Measurements from ENCODE around the gene CPNE1.

Gene CPNE1

DNA sequence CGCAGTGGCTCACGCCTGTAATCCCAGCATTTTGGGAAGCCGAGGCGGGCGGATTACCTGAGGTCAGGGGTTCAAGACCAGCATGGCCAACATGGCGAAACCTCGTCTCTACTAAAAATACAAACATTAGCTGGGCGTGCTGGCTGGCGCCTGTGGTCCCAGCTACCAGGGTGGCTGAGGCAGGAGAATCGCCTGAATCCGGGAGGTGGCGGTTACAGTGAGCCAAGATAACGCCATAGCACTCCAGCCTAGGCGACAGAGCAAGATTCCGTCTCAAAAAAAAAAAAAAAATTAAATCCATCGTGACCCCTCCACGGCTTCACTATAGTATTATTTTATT lies 1.2 kb upstream of the CPNE1 start:
- TF ChIP-seq, protein P1, sequence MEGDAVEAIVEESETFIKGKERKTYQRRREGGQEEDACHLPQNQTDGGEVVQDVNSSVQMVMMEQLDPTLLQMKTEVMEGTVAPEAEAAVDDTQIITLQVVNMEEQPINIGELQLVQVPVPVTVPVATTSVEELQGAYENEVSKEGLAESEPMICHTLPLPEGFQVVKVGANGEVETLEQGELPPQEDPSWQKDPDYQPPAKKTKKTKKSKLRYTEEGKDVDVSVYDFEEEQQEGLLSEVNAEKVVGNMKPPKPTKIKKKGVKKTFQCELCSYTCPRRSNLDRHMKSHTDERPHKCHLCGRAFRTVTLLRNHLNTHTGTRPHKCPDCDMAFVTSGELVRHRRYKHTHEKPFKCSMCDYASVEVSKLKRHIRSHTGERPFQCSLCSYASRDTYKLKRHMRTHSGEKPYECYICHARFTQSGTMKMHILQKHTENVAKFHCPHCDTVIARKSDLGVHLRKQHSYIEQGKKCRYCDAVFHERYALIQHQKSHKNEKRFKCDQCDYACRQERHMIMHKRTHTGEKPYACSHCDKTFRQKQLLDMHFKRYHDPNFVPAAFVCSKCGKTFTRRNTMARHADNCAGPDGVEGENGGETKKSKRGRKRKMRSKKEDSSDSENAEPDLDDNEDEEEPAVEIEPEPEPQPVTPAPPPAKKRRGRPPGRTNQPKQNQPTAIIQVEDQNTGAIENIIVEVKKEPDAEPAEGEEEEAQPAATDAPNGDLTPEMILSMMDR (IDR thresholded peaks at IDR 0.05; ENCODE audit: insufficient read depth, low read length): no peak
- no peak overlapping the region for H3K4me3 ChIP-seq (replicated peaks; ENCODE audit: insufficient read depth, low read length)
- H3K27ac ChIP-seq (replicated peaks): no peak overlapping the region
- DNase-seq (ENCODE audit: low read depth in 1 of 2, low spot score in 1 of 2): no peak
- H3K27me3 ChIP-seq (ENCODE audit: insufficient read depth, poor library complexity, severe bottlenecking): no peaks in the 10 kb centered on the region

DNA sequence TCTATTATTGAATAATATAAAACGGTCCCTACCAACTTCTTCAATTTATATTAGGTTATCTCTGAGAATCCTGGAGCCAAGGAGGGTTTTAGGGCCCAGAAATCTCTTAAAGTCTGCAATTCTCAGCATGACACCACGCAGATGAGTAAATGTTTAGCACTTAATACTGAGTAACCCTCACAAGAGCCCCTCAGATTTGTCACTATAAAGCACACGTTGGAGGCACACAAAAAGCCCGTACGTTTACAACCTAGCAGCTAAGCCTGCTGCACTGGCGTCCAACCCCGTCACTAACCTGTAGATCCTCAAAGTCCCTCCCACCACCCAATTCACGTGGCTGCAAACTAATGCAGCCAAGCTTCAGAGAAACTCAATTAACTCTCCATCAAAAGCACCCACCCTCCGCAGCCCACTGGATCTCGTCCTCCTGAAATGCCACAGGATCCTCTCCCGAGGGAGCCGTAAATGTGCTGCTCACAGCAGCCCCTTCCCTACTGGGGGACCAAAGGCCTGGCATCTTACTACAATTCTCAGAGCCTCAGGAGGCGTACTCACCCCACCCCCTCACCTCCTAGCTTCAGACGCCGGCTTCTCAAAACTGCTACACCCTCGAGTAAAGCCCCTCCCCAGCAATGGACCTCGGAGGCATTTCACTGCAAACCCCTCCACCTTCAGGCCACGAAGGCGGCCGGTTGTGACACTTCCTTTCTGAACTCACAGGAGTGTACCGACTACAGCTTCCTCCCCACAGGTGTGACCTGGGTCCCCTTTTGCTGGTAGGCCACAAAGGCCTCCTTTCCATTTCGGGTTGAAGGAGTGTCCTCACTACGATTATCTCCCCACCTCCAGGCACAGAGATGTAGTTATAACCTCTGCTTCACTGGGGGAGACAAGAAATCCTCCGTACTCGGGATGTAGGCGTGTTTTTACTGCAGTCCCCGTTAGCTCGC lies 909 bp downstream of the CPNE1 start:
- DNase-seq (ENCODE audit: low read depth in 1 of 2, low spot score in 1 of 2): peak in 1 of 2 experiments; percentile 70

DNA sequence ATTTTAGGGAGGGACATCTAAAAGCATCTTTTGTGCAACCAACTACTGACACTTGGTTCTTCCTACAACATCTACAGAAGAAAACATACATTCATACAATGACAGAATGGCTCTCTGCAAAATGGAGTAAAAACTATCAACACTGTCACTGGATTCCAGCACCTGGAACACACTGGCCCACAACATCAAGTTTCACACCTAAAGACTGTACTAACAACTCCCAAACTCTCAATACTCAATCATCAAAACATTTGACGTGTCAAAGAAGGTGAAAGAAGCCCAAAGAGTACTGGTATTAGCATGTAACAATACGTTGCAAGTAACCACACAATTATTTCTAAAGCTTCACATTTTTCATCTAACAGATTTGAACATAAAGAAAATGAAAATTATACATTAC lies 2.1 kb downstream of the CPNE1 start:
- TF ChIP-seq, protein P2, sequence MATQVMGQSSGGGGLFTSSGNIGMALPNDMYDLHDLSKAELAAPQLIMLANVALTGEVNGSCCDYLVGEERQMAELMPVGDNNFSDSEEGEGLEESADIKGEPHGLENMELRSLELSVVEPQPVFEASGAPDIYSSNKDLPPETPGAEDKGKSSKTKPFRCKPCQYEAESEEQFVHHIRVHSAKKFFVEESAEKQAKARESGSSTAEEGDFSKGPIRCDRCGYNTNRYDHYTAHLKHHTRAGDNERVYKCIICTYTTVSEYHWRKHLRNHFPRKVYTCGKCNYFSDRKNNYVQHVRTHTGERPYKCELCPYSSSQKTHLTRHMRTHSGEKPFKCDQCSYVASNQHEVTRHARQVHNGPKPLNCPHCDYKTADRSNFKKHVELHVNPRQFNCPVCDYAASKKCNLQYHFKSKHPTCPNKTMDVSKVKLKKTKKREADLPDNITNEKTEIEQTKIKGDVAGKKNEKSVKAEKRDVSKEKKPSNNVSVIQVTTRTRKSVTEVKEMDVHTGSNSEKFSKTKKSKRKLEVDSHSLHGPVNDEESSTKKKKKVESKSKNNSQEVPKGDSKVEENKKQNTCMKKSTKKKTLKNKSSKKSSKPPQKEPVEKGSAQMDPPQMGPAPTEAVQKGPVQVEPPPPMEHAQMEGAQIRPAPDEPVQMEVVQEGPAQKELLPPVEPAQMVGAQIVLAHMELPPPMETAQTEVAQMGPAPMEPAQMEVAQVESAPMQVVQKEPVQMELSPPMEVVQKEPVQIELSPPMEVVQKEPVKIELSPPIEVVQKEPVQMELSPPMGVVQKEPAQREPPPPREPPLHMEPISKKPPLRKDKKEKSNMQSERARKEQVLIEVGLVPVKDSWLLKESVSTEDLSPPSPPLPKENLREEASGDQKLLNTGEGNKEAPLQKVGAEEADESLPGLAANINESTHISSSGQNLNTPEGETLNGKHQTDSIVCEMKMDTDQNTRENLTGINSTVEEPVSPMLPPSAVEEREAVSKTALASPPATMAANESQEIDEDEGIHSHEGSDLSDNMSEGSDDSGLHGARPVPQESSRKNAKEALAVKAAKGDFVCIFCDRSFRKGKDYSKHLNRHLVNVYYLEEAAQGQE (IDR thresholded peaks at IDR 0.05; ENCODE audit: insufficient replicate concordance, low read depth): no peak
- TF ChIP-seq SPI1 (IDR thresholded peaks at IDR 0.05; ENCODE audit: borderline replicate concordance, low read depth) (no peak), POLR2AphosphoS5 (IDR thresholded peaks at IDR 0.05; ENCODE audit: low read depth) (no peak), GABPA (IDR thresholded peaks at IDR 0.05; ENCODE audit: low read depth) (no peak)
- TF ChIP-seq, protein P1 (IDR thresholded peaks at IDR 0.05; ENCODE audit: insufficient read depth, low read length): no peak
- H3K27ac ChIP-seq (replicated peaks): no peak overlapping the region; the same call in 1 of the 2 replicates

More for the DNA sequence above, 909 bp downstream of the CPNE1 start:
- TF ChIP-seq GABPA (IDR thresholded peaks at IDR 0.05; ENCODE audit: low read depth): 0 out of 2 replicates have a peak, but pooled peaks have one; percentile 27
- TF ChIP-seq, protein P1 (IDR thresholded peaks at IDR 0.05; ENCODE audit: insufficient read depth, low read length): no peak
- peak; percentile 62; the same call in 1 of the 2 replicates for TF ChIP-seq SPI1 (IDR thresholded peaks at IDR 0.05; ENCODE audit: borderline replicate concordance, low read depth)
- H3K27ac ChIP-seq (replicated peaks): peak overlapping the region; percentile 96
- H3K4me3 ChIP-seq (replicated peaks; ENCODE audit: insufficient read depth, low read length): peak overlapping the region; percentile 75
- H3K27me3 ChIP-seq (ENCODE audit: insufficient read depth, poor library complexity, severe bottlenecking): no peaks in the 10 kb centered on the region

DNA sequence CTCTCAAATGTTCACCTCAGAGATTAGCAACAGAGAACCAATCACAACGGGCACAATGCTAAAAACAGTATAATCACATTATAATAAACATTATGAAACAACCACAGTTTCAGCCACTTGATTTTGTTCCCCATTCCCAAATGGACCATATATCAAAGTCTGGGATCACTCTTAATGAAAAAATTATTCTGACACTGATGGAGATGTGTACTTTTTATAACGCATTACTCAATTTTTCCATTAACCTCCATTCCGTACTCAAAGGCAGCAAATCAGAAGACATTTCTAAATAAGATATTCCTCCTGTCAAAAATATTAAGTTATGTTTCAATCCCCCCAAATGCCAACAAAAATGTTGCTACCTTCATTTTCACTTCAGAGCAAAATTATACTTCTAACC lies 2.8 kb downstream of the CPNE1 start:
- no peak overlapping the region for H3K27ac ChIP-seq (replicated peaks)
- TF ChIP-seq POLR2AphosphoS5 (IDR thresholded peaks at IDR 0.05; ENCODE audit: low read depth): no peak
- TF ChIP-seq, protein P2 (IDR thresholded peaks at IDR 0.05; ENCODE audit: insufficient replicate concordance, low read depth): no peak
- no peak for TF ChIP-seq GABPA (IDR thresholded peaks at IDR 0.05; ENCODE audit: low read depth)
- no peak for TF ChIP-seq SPI1 (IDR thresholded peaks at IDR 0.05; ENCODE audit: borderline replicate concordance, low read depth)
- TF ChIP-seq, protein P1 (IDR thresholded peaks at IDR 0.05; ENCODE audit: insufficient read depth, low read length): no peak
- H3K27me3 ChIP-seq (ENCODE audit: insufficient read depth, poor library complexity, severe bottlenecking): no peaks in the 10 kb centered on the region
- peak overlapping the region; percentile 75 for H3K4me3 ChIP-seq (replicated peaks; ENCODE audit: insufficient read depth, low read length)
- DNase-seq (ENCODE audit: low read depth in 1 of 2, low spot score in 1 of 2): no peak

More for the DNA sequence above, 2.1 kb downstream of the CPNE1 start:
- Histone ChIP-seq H3K4me3 (replicated peaks; ENCODE audit: insufficient read depth, low read length) (peak overlapping the region; percentile 75), H3K27me3 (ENCODE audit: insufficient read depth, poor library complexity, severe bottlenecking) (no peaks in the 10 kb centered on the region)
- no peak for DNase-seq (ENCODE audit: low read depth in 1 of 2, low spot score in 1 of 2)

Measured in HL-60 (cell line).